B cell (primary cell): ENCODE results near the gene OTUD5. TPM values are rescaled to one million over a fixed set of nuclear protein-coding genes. Genes with fewer than 3 reads are reported as not detected.
A peak's percentile ranks its signal among the peaks of the same experiment; 100 is the strongest.

Experiments
- ATAC-seq: fragments of 200-7000 bp; cut with Tn5 transposase; one replicate; pipeline ENCODE4 v1.10.0; 2021; ENCODE audit warnings: low read depth, mild to moderate bottlenecking, moderate number of reproducible peaks, moderate library complexity
- CTCF ChIA-PET: fragments of 350-600 bp; sonication (Branson Sonifier 250); formaldehyde crosslinking; loops from one replicate; lab custom pipeline; 2021; ENCODE audit warnings: antibody characterized with exemption, inconsistent platforms; lab: Charles Lee
- POLR2A ChIA-PET: fragments of 350-600 bp; sonication (Branson Sonifier 250); formaldehyde crosslinking; loops from one replicate; lab custom pipeline; 2021; ENCODE audit warnings: antibody characterized with exemption; lab: Charles Lee
- DNase-seq: peaks from one replicate; pipeline ENCODE4 v3.0.0; 2013
- H2AFZ ChIP-seq: 2 replicates; pipeline ENCODE4 v1.6.1; 2012; ENCODE audit warnings: mild to moderate bottlenecking, low read depth, low read length; ENCODE audit not compliant: insufficient read depth, poor library complexity, severe bottlenecking
- H3K27ac ChIP-seq, 2 donors: 1 replicate in 1 of 2; 2 replicates in 1 of 2; pipeline ENCODE4 v1.5.1; 2012 to 2013; ENCODE audit warnings: low read length in 2 of 2, mild to moderate bottlenecking in 2 of 2, moderate library complexity in 1 of 2
- H3K27me3 ChIP-seq, 4 experiments: fragments of 200-600 bp in 1 of 4; sonication (generic) in 1 of 4; replicated peaks in 1 of 4; 1 replicate in 2 of 4; 2 replicates in 2 of 4; pipeline versions ENCODE4 v1.6.1 to v1.7.0; 2013 to 2016; ENCODE audit warnings: low read length in 3 of 4, mild to moderate bottlenecking in 2 of 4, mixed read lengths in 1 of 4, moderate library complexity in 1 of 4; ENCODE audit not compliant: insufficient read depth in 4 of 4, control insufficient read depth in 3 of 4; ENCODE audit errors: control extremely low read depth in 1 of 4
- H3K36me3 ChIP-seq, 2 experiments: replicated peaks in 1 of 2; 1 replicate in 1 of 2; 2 replicates in 1 of 2; pipeline versions ENCODE4 v1.6.1 to v1.7.1; 2013; ENCODE audit warnings: low read length in 1 of 2; ENCODE audit not compliant: insufficient read depth in 2 of 2, control insufficient read depth in 1 of 2; ENCODE audit errors: control extremely low read depth in 1 of 2, extremely low read depth in 1 of 2
- H3K4me1 ChIP-seq, 2 donors: fragments of 200-600 bp in 1 of 2; sonication (generic) in 1 of 2; 1 replicate in 1 of 2; 2 replicates in 1 of 2; pipeline versions ENCODE4 v1.5.1 to v1.6.1; 2013 to 2017; ENCODE audit warnings: low read length in 2 of 2; ENCODE audit not compliant: control insufficient read depth in 2 of 2, insufficient read depth in 2 of 2
- H3K4me2 ChIP-seq: replicated peaks from 2 replicates; pipeline ENCODE3; 2012; ENCODE audit warnings: mild to moderate bottlenecking, low read depth, low read length; ENCODE audit not compliant: poor library complexity, severe bottlenecking
- H3K4me3 ChIP-seq, 5 experiments: fragments of 200-600 bp in 1 of 5; sonication (generic) in 1 of 5; 1 replicate in 3 of 5; 2 replicates in 2 of 5; pipeline versions ENCODE4 v1.5.1 to v1.7.0; 2011 to 2016; ENCODE audit warnings: low read length in 4 of 5, mild to moderate bottlenecking in 4 of 5, low read depth in 2 of 5, control low read depth in 1 of 5, moderate library complexity in 1 of 5; ENCODE audit not compliant: insufficient read depth in 1 of 5; ENCODE audit errors: control extremely low read depth in 1 of 5, extremely low read depth in 1 of 5
- H3K79me2 ChIP-seq: fragments of 200-600 bp; sonication (generic); one replicate; pipeline ENCODE4 v1.6.0; 2016; ENCODE audit warnings: low read length; ENCODE audit not compliant: control insufficient read depth, insufficient read depth
- H3K9ac ChIP-seq: fragments of 200-600 bp; sonication (generic); 2 replicates; pipeline ENCODE4 v1.6.1; 2017; ENCODE audit warnings: mild to moderate bottlenecking, low read length, moderate library complexity
- H3K9me3 ChIP-seq, 3 donors: one replicate each; pipeline versions ENCODE4 v1.6.1 to v1.7.1; 2013; ENCODE audit warnings: low read length in 2 of 3; ENCODE audit not compliant: control insufficient read depth in 2 of 3, insufficient read depth in 1 of 3; ENCODE audit errors: control extremely low read depth in 1 of 3
- H4K20me1 ChIP-seq: 2 replicates; pipeline ENCODE4 v1.6.0; 2012; ENCODE audit warnings: mild to moderate bottlenecking, low read length; ENCODE audit not compliant: insufficient read depth, control insufficient read depth, poor library complexity, severe bottlenecking
- H3K27ac Mint-ChIP-seq: one replicate; pipeline ENCODE4 v1.8.0; 2021; ENCODE audit warnings: mixed read lengths
- H3K27me3 Mint-ChIP-seq: one replicate; pipeline ENCODE4 v1.8.0; 2021; ENCODE audit warnings: mixed read lengths
- H3K4me1 Mint-ChIP-seq: one replicate; pipeline ENCODE4 v1.8.0; 2021; ENCODE audit warnings: mixed read lengths
- H3K4me3 Mint-ChIP-seq: one replicate; pipeline ENCODE4 v1.8.0; 2021; ENCODE audit warnings: mixed read lengths
- H3K9me3 Mint-ChIP-seq: one replicate; pipeline ENCODE4 v1.8.0; 2022; ENCODE audit warnings: mixed read lengths; ENCODE audit not compliant: insufficient read depth
- CTCF ChIP-seq: fragments of 200-600 bp; IDR thresholded peaks from one replicate; pipeline ENCODE4 v1.8.0; 2022; ENCODE audit warnings: antibody characterized with exemption, mild to moderate bottlenecking
- EZH2 ChIP-seq: IDR thresholded peaks from 2 replicates; pipeline ENCODE4 v1.6.1; 2012; ENCODE audit warnings: borderline replicate concordance, low read depth, mild to moderate bottlenecking, moderate library complexity, low read length; ENCODE audit not compliant: insufficient read depth, poor library complexity, severe bottlenecking
- WGBS: methylation state at CpG from one replicate; pipeline ENCODE4 v1.1.5; 2013; ENCODE audit warnings: missing lambda C conversion rate; ENCODE audit not compliant: insufficient coverage; 5-methylcytosine and 5-hydroxymethylcytosine counted together
- intact Hi-C: fragments of 100-400 bp; cut with micrococcal nuclease; formaldehyde crosslinking; loops from one replicate; pipeline ENCODE4 v1.10.0; 2022
- polyA plus RNA-seq: library from polyadenylated mRNA; depleted of rRNA; stranded (reverse); fragments of >200 nt; gene quantifications from 2 replicates; pipeline ENCODE4 v1.2.3, GENCODE V29; 2012
- total RNA-seq, 2 donors: library from RNA; stranded (reverse); fragments of 120-200 nt in 1 of 2; gene quantifications; 1 replicate in 1 of 2; 2 replicates in 1 of 2; pipeline versions ENCODE4 v1.2.3 to v1.2.4, GENCODE V29; 2013 to 2022

OTUD5 gene
- total and polyA plus RNA-seq, 2 donors (not counting 1 experiment from before 2014, with no cell fraction given), result 105 to 116 TPM

- Mint-ChIP-seq H3K27ac (peak overlapping the region; percentile 73), H3K27me3 (no peaks in the 10 kb centered on the region), H3K4me1 (peaks cover 19% of the 10 kb centered on the region), H3K9me3 (no peaks in the 10 kb centered on the region), H3K4me3 (peak overlapping the region; percentile 84)
- WGBS, result under 1% methylated on average over 37 of the region's 68 CpGs
- intact Hi-C loops, result loop anchor here (1.0 to 10.0 kb wide), 10 partner anchors 28 to 1057 kb away; partner anchors contain the start of genes PIM2, SUV39H1, TFE3 and ZNF81
- Histone ChIP-seq H4K20me1 (no peaks in the 10 kb centered on the region), H3K36me3 (no peaks in the 10 kb centered on the region), H3K4me3 (peak overlapping the region in 4 of 5 experiments; percentile 46 to 65 (median 60)), H3K27ac (peak overlapping the region in 1 of 2 donors; percentile 48), H3K4me1 (peaks cover 6 to 9% of the 10 kb centered on the region in 2 donors), H3K9ac (peak overlapping the region; percentile 68), H2AFZ (peak overlapping the region; percentile 80), H3K27me3 (no peaks in the 10 kb centered on the region), H3K9me3 (no peaks in the 10 kb centered on the region), H3K4me2 (peak overlapping the region; percentile 84), H3K79me2 (peaks cover 15% of the 10 kb centered on the region)
- TF ChIP-seq CTCF (peak; percentile 60), EZH2 (no peak)
- ATAC-seq (peak; percentile 84), DNase-seq (peak; percentile 87)
- ChIA-PET CTCF (interaction anchor here (0.6 to 4.6 kb wide), 13 partner anchors 9 to 280 kb away, joined by 3 to 33 read pairs (median 4); partner anchors contain the start of genes PLP2 and SLC35A2), POLR2A (interaction anchor here (0.9 to 1.6 kb wide), 6 partner anchors 19 to 299 kb away, joined by 3 to 6 read pairs (median 3); partner anchors contain the start of genes OTUD5, SLC35A2 and WDR45)
These were observed 65.8 kb downstream of the OTUD5 start for GRCh38 chrX:48891402-48892288.
